GM12878 (cell line): Measurements from ENCODE around the gene MAPKBP1. TPM values are rescaled to one million over a fixed set of nuclear protein-coding genes. Genes with fewer than 3 reads are reported as not detected.
A peak's percentile ranks its signal among the peaks of the same experiment; 100 is the strongest.

Experiments
- ATAC-seq: fragments of 200-7000 bp; cut with Tn5 transposase; 3 replicates; pipeline ENCODE4 v1.9.1; 2020; ENCODE audit warnings: mild to moderate bottlenecking, moderate library complexity
- Bru-seq: library from RNA; stranded (reverse); fragments of 400-500 nt; gene quantifications from one replicate; lab custom pipeline; 2021; lab: Mats Ljungman, UMichigan
- BruChase-seq, 2 experiments: library from RNA; stranded (reverse); fragments of 400-500 nt; gene quantifications; one replicate each; lab custom pipeline; 2021; lab: Mats Ljungman, UMichigan
- BruUV-seq: library from RNA; stranded (reverse); fragments of 400-500 nt; replicated peaks from 2 replicates; lab custom pipeline; 2021; lab: Mats Ljungman, UMichigan
- CTCF ChIA-PET: fragments of 300-600 bp; sonication (Branson Sonifier 250); formaldehyde crosslinking; extraction: SDS; loops from one replicate; lab custom pipeline; 2021; ENCODE audit warnings: inconsistent platforms; lab: Yijun Ruan, JAX
- POLR2A ChIA-PET: fragments of 350-600 bp; formaldehyde crosslinking; extraction: SDS; loops from one replicate; lab custom pipeline; 2021; ENCODE audit warnings: inconsistent platforms; lab: Charles Lee
- RAD21 ChIA-PET: fragments of 300-600 bp; sonication (Branson Sonifier 250); formaldehyde crosslinking; loops from one replicate; lab custom pipeline; 2023; ENCODE audit warnings: antibody characterized with exemption; ENCODE audit not compliant: unreplicated experiment; lab: Charles Lee
- SMC1A ChIA-PET: fragments of 300-600 bp; sonication (Branson Sonifier 250); formaldehyde crosslinking; loops from one replicate; lab custom pipeline; 2023; ENCODE audit not compliant: unreplicated experiment, uncharacterized antibody; lab: Charles Lee
- DNase-seq: peaks from one replicate; pipeline ENCODE4 v3.0.0-alpha.2; 2011; ENCODE audit warnings: low read depth, low spot score
- FAIRE-seq: peaks from 3 replicates; lab custom pipeline; 2011; peaks lifted over from hg19 to GRCh38; lab: Jason Lieb, UNC
- H2AFZ ChIP-seq: 2 replicates; pipeline ENCODE4 v1.6.0; 2011; ENCODE audit warnings: low read depth, low read length, control low read depth; ENCODE audit not compliant: control insufficient read depth
- H3K27ac ChIP-seq: 2 replicates; pipeline ENCODE4 v1.5.1; 2011; ENCODE audit warnings: control low read depth; ENCODE audit not compliant: control insufficient read depth, insufficient read depth
- H3K27me3 ChIP-seq, 2 experiments: replicated peaks in 1 of 2; 2 replicates each; pipeline versions ENCODE4 v1.6.0 to v1.6.1; 2011; ENCODE audit warnings: low read length in 1 of 2; ENCODE audit not compliant: control insufficient read depth in 2 of 2, insufficient read depth in 2 of 2
- H3K36me3 ChIP-seq, 2 experiments: 2 replicates each; pipeline ENCODE4 v1.5.1; 2011; ENCODE audit warnings: low read length in 1 of 2; ENCODE audit not compliant: control insufficient read depth in 2 of 2, insufficient read depth in 2 of 2
- H3K4me1 ChIP-seq: 2 replicates; pipeline ENCODE4 v1.6.1; 2011; ENCODE audit warnings: mild to moderate bottlenecking, low read length, moderate library complexity, mixed read lengths; ENCODE audit not compliant: control insufficient read depth, insufficient read depth
- H3K4me2 ChIP-seq: 2 replicates; pipeline ENCODE4 v1.6.0; 2011; ENCODE audit warnings: control low read depth; ENCODE audit not compliant: control insufficient read depth, insufficient read depth
- H3K4me3 ChIP-seq: fragments of 200-600 bp; sonication (generic); 2 replicates; pipeline ENCODE4 v1.5.1; 2016
- H3K79me2 ChIP-seq: 2 replicates; pipeline ENCODE4 v1.6.0; 2011; ENCODE audit warnings: low read length; ENCODE audit not compliant: control insufficient read depth, insufficient read depth
- H3K9ac ChIP-seq: 2 replicates; pipeline ENCODE4 v1.8.0; 2011; ENCODE audit warnings: low read length, control low read depth, mixed read lengths; ENCODE audit not compliant: control insufficient read depth, insufficient read depth
- H3K9me3 ChIP-seq: replicated peaks from 3 replicates; pipeline ENCODE4 v1.5.1; 2011; ENCODE audit warnings: mild to moderate bottlenecking, low read length; ENCODE audit not compliant: control insufficient read depth, insufficient read depth
- H4K20me1 ChIP-seq: 2 replicates; pipeline ENCODE4 v1.6.0; 2011; ENCODE audit not compliant: control insufficient read depth, insufficient read depth
- BMI1 ChIP-seq: fragments of 450-650 bp; IDR thresholded peaks from 2 replicates; pipeline ENCODE4 v1.6.1; 2016; ENCODE audit warnings: mild to moderate bottlenecking, moderate library complexity, borderline replicate concordance
- POLR2AphosphoS5 ChIP-seq: IDR thresholded peaks from 2 replicates; pipeline ENCODE4 v1.6.1; 2011; ENCODE audit warnings: mild to moderate bottlenecking, low read length, inconsistent platforms
- REST ChIP-seq: IDR thresholded peaks from 2 replicates; pipeline ENCODE4 v1.6.1; 2012; ENCODE audit warnings: mild to moderate bottlenecking, low read depth, low read length
- STAT1 ChIP-seq: fragments of 450-650 bp; conservative IDR thresholded peaks from 2 replicates; pipeline ENCODE4 v1.6.1; 2014; ENCODE audit warnings: antibody characterized with exemption, mild to moderate bottlenecking
- ZNF217 ChIP-seq: fragments of 450-650 bp; IDR thresholded peaks from 2 replicates; pipeline ENCODE4 v1.6.1; 2017; ENCODE audit warnings: antibody characterized with exemption, mild to moderate bottlenecking
- WGBS: methylation state at CpG from one replicate; pipeline ENCODE4 v1.1.6; 2016; ENCODE audit warnings: low lambda C conversion rate; ENCODE audit not compliant: insufficient replicate concordance, insufficient coverage; ENCODE audit errors: missing lambda C conversion rate; 5-methylcytosine and 5-hydroxymethylcytosine counted together
- in situ Hi-C: fragments of 300-500 bp; cut with MboI; formaldehyde crosslinking; loops from 9 replicates; pipeline ENCODE4 v1.14.3; 2018; ENCODE audit warnings: mixed read lengths
- intact Hi-C: fragments of 100-400 bp; cut with micrococcal nuclease; formaldehyde crosslinking; loops from one replicate; pipeline ENCODE4 v1.14.2; 2022; ENCODE audit not compliant: unreplicated experiment
- long read RNA-seq, 2 experiments: library from polyadenylated mRNA; unstranded; transcript quantifications; one replicate each; pipeline ENCODE4 v2.0.0, GENCODE V29; 2019 to 2020
- polyA minus RNA-seq, 3 experiments: library from RNA; depleted of rRNA, polyadenylated mRNA; stranded (reverse); fragments of >200 nt; gene quantifications; 2 replicates each; pipeline ENCODE4 v1.2.3, GENCODE V29; 2011
- polyA plus RNA-seq, 11 experiments: library from polyadenylated mRNA; depleted of rRNA in 4 of 11; unstranded in 6 of 11; stranded (reverse) in 5 of 11; fragments of >200 nt; fragmentation: Nextera tagmentation in 4 of 11; fragmentation: Illumina TruSeq in 1 of 11; extraction: Ambion mirVana in 4 of 11; extraction: Trizol in 1 of 11; gene quantifications; 1 replicate in 1 of 11; 2 replicates in 10 of 11; pipeline versions ENCODE4 v1.2.1 to v1.2.3, GENCODE V29; 2011 to 2016; ENCODE audit warnings: inconsistent platforms in 2 of 11, missing spikeins in 2 of 11, low read depth in 1 of 11
- total RNA-seq, 4 experiments: library from RNA; depleted of rRNA in 3 of 4; stranded (reverse); fragments of >200 nt in 3 of 4; fragmentation: Illumina TruSeq in 1 of 4; extraction: Trizol in 1 of 4; gene quantifications; 2 replicates each; pipeline versions ENCODE4 v1.2.1 to v1.2.3, GENCODE V29; 2013 to 2021
- TF ChIP-seq, protein P1 (sequence below): fragments of 450-650 bp; conservative IDR thresholded peaks from 2 replicates; pipeline ENCODE4 v1.6.1; 2017; ENCODE audit warnings: mild to moderate bottlenecking, moderate library complexity

Gene MAPKBP1, protein sequence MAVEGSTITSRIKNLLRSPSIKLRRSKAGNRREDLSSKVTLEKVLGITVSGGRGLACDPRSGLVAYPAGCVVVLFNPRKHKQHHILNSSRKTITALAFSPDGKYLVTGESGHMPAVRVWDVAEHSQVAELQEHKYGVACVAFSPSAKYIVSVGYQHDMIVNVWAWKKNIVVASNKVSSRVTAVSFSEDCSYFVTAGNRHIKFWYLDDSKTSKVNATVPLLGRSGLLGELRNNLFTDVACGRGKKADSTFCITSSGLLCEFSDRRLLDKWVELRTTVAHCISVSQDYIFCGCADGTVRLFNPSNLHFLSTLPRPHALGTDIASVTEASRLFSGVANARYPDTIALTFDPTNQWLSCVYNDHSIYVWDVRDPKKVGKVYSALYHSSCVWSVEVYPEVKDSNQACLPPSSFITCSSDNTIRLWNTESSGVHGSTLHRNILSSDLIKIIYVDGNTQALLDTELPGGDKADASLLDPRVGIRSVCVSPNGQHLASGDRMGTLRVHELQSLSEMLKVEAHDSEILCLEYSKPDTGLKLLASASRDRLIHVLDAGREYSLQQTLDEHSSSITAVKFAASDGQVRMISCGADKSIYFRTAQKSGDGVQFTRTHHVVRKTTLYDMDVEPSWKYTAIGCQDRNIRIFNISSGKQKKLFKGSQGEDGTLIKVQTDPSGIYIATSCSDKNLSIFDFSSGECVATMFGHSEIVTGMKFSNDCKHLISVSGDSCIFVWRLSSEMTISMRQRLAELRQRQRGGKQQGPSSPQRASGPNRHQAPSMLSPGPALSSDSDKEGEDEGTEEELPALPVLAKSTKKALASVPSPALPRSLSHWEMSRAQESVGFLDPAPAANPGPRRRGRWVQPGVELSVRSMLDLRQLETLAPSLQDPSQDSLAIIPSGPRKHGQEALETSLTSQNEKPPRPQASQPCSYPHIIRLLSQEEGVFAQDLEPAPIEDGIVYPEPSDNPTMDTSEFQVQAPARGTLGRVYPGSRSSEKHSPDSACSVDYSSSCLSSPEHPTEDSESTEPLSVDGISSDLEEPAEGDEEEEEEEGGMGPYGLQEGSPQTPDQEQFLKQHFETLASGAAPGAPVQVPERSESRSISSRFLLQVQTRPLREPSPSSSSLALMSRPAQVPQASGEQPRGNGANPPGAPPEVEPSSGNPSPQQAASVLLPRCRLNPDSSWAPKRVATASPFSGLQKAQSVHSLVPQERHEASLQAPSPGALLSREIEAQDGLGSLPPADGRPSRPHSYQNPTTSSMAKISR (N-terminal part only)
- 88.7 and 98.8 TPM in 2 replicates for total RNA-seq (2013; cell fraction: nucleolus; rRNA removed)
- total RNA-seq (2014; rRNA removed) (8.5 and 13.5 TPM in 2 replicates), total RNA-seq (2014; rRNA removed; fragmentation: Illumina TruSeq; extraction: Trizol) (6.7 and 7.2 TPM in 2 replicates), total RNA-seq (2021) (15.7 and 19.0 TPM in 2 replicates), polyA plus RNA-seq (2011; rRNA removed) (3.6 and 6.5 TPM in 2 replicates), polyA plus RNA-seq (2014; fragmentation: Illumina TruSeq; extraction: Trizol) (6.8 and 7.5 TPM in 2 replicates), polyA plus RNA-seq (2014; fragmentation: Nextera tagmentation; extraction: Ambion mirVana) (under 1 TPM; 0.44 to 0.50 TPM), polyA plus RNA-seq (2014; rRNA removed) (10.4 and 12.2 TPM in 2 replicates), polyA plus RNA-seq (2016; fragmentation: Nextera tagmentation; extraction: Ambion mirVana) (1 to 10 TPM; 6.5 to 7.8 TPM), polyA minus RNA-seq (2011; rRNA and poly(A)+ RNA removed) (20.2 and 27.6 TPM in 2 replicates), Bru-seq, nascent RNA (percentile 70 among the genes with signal in this experiment), BruChase-seq, experiment 1, labeled RNA remaining after a 6-hour chase (percentile 88 among the genes with signal in this experiment), BruChase-seq, experiment 2, labeled RNA remaining after a 2-hour chase (percentile 81 among the genes with signal in this experiment)
- polyA plus RNA-seq (2011; ENCODE audit: low read depth): 3.5 TPM
- polyA plus RNA-seq (2011; cell fraction: cytosol; rRNA removed): 5.1 and 6.2 TPM in 2 replicates
- 38.1 and 56.5 TPM in 2 replicates for polyA plus RNA-seq (2011; cell fraction: nucleus; rRNA removed)
- 6.4 and 8.7 TPM in 2 replicates for polyA plus RNA-seq (2012)
- polyA minus RNA-seq (2011; cell fraction: cytosol; rRNA and poly(A)+ RNA removed): 4.4 and 4.9 TPM in 2 replicates
- polyA minus RNA-seq (2011; cell fraction: nucleus; rRNA and poly(A)+ RNA removed): 29.6 and 53.2 TPM in 2 replicates
- long read RNA-seq, experiment 1: 0 reads
- long read RNA-seq, experiment 2, partial matches to known transcripts: 2 of 6 reads
- long read RNA-seq, experiment 2, other reads (novel, unspliced or antisense): 4 of 6 reads

GRCh38 chr15:41774062-41774881 lies at the start of gene MAPKBP1:
MAPKBP1 (plus strand) TSS chr15:41774484; CDS start chr15:41775276, 792 bp downstream.
- FAIRE-seq: peak; percentile 88
- Histone ChIP-seq H3K4me3 (peak within 1 kb of the TSS; percentile 92), H3K27ac (peak within 1 kb of the TSS; percentile 77), H3K4me2 (peak within 1 kb of the TSS; percentile 92), H3K9ac (peak within 1 kb of the TSS; percentile 85), H3K9me3 (no peaks in the 10 kb centered on the region), H4K20me1 (no peaks in the 10 kb centered on the region), H3K79me2 (peaks cover 31% of the 10 kb centered on the region), H3K36me3 (no peaks in the 10 kb centered on the region), H2AFZ (peak within 1 kb of the TSS; percentile 88), H3K4me1 (peaks cover 12% of the 10 kb centered on the region), H3K27me3 (no peaks in the 10 kb centered on the region)
- CTCF ChIA-PET: interaction anchor here (0.6 to 11.4 kb wide), 44 partner anchors 9 to 310 kb away, joined by 3 to 365 read pairs (median 6); partner anchors contain the start of genes EHD4, JMJD7 and MGA
- POLR2A ChIA-PET: interaction anchor here (0.7 to 11.3 kb wide), 13 partner anchors 8 to 281 kb away, joined by 3 to 170 read pairs (median 5); partner anchors contain the start of genes ITPKA, MGA and RPAP1
- peak; percentile 87 for ATAC-seq
- SMC1A ChIA-PET: interaction anchor here (0.6 to 9.6 kb wide), 34 partner anchors 10 to 308 kb away, joined by 3 to 268 read pairs (median 6); partner anchors contain the start of genes EHD4, JMJD7 and MGA
- RAD21 ChIA-PET: interaction anchor here (0.6 to 10.2 kb wide), 34 partner anchors 9 to 813 kb away, joined by 3 to 305 read pairs (median 5); partner anchors contain the start of genes EHD4 and MGA
- DNase-seq: peak; percentile 96
- intact Hi-C loops: loop anchor here (1.0 to 5.0 kb wide), 3 partner anchors 17 to 198 kb away; partner anchors contain the start of gene EHD4
- under 1% methylated on average over 60 of the region's 62 CpGs for WGBS
- in situ Hi-C loops: loop anchor here (5.0 kb wide), 1 partner anchor 38 kb away; no protein-coding TSS in a partner anchor
- BruUV-seq: no TSS peak
- TF ChIP-seq, protein P1, sequence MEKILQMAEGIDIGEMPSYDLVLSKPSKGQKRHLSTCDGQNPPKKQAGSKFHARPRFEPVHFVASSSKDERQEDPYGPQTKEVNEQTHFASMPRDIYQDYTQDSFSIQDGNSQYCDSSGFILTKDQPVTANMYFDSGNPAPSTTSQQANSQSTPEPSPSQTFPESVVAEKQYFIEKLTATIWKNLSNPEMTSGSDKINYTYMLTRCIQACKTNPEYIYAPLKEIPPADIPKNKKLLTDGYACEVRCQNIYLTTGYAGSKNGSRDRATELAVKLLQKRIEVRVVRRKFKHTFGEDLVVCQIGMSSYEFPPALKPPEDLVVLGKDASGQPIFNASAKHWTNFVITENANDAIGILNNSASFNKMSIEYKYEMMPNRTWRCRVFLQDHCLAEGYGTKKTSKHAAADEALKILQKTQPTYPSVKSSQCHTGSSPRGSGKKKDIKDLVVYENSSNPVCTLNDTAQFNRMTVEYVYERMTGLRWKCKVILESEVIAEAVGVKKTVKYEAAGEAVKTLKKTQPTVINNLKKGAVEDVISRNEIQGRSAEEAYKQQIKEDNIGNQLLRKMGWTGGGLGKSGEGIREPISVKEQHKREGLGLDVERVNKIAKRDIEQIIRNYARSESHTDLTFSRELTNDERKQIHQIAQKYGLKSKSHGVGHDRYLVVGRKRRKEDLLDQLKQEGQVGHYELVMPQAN: peak; percentile 77
- TF ChIP-seq REST: no peak
- TF ChIP-seq BMI1: peak; percentile 89
- TF ChIP-seq STAT1: peak; percentile 64; the same call in 1 of the 2 replicates
- peak; percentile 28; the same call in 1 of the 2 replicates for TF ChIP-seq POLR2AphosphoS5
- TF ChIP-seq ZNF217: no peak
